SIG-M5 treated with dmso at 0.1 percent for 504 hours (cell line): ENCODE measurements around the gene CYB5RL.
"Not testable (repeated sequence)": the region's sequence is repeated elsewhere in the genome, so short reads cannot be mapped to it uniquely, and the experiment has no call there.

ENCODE experiments used
- DNase-seq: peaks from one replicate; lab custom pipeline; 2025; ENCODE audit not compliant: unreplicated experiment; lab: John Stamatoyannopoulos, UW

The CYB5RL gene, protein sequence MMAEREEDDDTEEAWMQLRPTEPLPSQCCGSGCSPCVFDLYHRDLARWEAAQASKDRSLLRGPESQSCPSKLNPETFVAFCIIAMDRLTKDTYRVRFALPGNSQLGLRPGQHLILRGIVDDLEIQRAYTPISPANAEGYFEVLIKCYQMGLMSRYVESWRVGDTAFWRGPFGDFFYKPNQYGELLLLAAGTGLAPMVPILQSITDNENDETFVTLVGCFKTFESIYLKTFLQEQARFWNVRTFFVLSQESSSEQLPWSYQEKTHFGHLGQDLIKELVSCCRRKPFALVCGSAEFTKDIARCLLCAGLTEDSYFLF

DNA sequence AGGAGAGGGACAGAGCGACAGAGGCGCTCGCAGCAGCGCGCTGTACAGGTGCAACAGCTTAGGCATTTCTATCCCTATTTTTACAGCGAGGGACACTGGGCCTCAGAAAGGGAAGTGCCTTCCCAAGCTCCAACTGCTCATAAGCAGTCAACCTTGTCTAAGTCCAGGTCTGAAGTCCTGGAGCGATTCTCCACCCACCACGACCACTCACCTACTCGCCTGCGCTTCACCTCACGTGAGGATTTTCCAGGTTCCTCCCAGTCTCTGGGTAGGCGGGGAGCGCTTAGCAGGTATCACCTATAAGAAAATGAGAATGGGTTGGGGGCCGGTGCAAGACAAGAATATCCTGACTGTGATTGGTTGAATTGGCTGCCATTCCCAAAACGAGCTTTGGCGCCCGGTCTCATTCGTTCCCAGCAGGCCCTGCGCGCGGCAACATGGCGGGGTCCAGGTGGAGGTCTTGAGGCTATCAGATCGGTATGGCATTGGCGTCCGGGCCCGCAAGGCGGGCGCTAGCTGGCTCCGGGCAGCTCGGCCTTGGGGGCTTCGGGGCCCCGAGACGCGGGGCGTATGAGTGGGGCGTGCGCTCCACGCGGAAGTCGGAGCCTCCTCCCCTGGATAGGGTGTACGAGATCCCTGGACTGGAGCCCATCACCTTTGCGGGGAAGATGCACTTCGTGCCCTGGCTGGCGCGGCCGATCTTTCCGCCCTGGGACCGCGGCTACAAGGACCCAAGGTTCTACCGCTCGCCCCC lies at the start of gene CYB5RL, which contains the start of gene MRPL37:
Gene CYB5RL (minus strand): TSS at position 266 of the 754 bp plus-strand sequence. CDS start 4,414 bp downstream, outside the sequence.
Gene MRPL37 (plus strand): TSS at position 403 of the 754 bp plus-strand sequence. CDS start 77 bp downstream, at position 480.
- peak; percentile 96 for DNase-seq

DNA sequence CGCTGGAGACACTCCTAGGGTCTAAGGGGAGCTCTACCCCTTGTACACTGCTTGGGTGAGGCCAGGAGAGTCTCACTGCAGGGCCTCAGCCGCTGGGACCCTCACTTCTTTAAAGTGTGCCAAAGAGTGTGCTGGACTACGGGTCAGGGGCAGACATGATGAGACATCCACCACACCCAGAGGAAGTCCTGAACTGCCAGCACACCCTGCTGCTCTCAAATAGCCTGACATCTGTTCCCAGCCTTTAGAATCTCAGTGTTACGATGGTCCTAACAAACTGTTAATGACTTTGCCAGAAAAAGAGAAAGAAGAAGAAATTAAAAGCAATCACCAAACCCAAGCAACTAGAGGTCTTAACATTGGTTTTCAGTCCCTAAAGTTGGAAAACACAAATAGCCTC lies 49.1 kb upstream of the CYB5RL start:
- no peak for DNase-seq

GRCh38 chr1:54247863-54248515 lies 48.2 kb upstream of the CYB5RL start:
- DNase-seq, result no peak

- DNase-seq, result no peak
Observed at GRCh38 chr1:54246116-54246721, 46.4 kb upstream of the CYB5RL start.

GRCh38 chr1:54245501-54245900 lies 45.7 kb upstream of the CYB5RL start:
- no peak for DNase-seq

- no peak for DNase-seq
Observed at GRCh38 chr1:54244655-54245054, 44.8 kb upstream of the CYB5RL start.

DNA sequence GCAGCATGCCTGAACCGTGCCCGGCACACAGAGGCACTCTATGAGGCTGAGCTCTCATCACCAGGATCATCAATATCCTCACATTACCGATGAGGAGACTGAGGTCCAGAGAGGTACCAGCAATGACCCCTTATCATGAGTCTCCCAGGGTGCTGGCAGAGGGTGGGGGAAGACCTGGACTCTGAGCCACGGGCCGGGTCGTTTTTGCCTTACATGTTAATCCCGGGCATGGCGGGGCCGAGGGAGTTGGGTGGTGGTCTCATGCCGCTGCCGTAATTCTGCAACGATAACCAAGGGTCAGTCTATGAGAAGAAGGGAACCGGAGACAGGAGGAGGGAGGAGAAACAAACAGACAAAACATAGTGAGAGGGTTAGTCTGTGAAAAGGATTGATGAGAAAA lies 43.2 kb upstream of the CYB5RL start:
- no peak for DNase-seq

GRCh38 chr1:54241364-54241763 lies 41.5 kb upstream of the CYB5RL start:
- no peak for DNase-seq

GRCh38 chr1:54240741-54241335 lies 41.0 kb upstream of the CYB5RL start:
- no peak for DNase-seq

GRCh38 chr1:54239631-54240031 lies 39.8 kb upstream of the CYB5RL start:
- no peak for DNase-seq

GRCh38 chr1:54239035-54239383 lies 39.2 kb upstream of the CYB5RL start:
- no peak for DNase-seq

DNA sequence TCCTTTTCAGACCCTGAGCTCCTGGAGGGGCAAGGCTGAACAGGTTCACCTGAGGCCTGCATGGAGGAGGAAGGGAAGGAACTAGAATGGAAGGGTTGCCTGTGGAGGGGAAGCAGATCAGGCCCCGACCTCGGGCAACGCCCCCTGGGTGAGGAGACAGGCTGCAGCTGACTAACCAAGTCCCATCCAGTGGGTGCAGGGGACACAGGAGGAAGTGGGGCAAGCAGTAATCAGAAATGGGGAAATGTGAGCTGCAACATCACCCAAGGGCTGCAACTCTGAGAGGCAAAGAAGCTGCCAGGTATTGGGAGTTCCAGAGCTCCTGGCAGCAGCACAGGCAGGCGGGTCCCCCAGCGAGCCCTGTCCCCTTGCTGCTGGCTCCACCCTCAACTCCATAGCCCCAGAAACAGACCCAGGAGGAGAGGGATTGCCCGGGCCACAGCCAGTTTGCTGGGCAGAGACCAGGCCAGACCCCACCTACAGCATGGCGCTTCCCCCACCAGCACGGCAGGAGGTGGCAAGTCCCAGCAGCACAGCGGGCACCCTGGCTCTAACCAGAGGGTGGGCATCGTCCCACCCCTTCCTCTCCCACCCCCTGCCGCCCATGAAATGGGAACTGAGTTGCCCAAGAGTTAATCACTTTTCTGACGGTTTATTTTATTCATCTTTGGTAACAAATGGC lies 38.7 kb upstream of the CYB5RL start:
- peak; percentile 93 for DNase-seq

- DNase-seq, result no peak
Observed at GRCh38 chr1:54237586-54237985, 37.8 kb upstream of the CYB5RL start.

DNA sequence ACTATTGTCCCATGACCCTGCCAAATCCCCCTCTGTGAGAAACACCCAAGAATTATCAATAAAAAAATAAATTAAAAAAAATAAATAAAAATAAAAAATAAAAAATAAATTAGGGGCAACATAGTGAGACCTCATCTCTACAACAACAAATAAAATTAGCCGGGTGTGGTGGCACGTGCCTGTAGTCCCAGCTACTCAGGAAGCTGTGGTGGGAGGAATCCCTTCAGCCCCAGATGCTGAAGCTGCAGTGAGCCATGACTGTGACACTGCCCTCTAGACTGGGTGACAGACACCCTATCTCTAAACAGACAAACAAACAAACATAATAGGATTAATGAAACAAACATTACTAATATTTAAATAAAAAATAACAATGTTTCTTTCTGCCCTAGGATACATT lies 34.5 kb upstream of the CYB5RL start:
- DNase-seq, result no peak

GRCh38 chr1:54233196-54233595 lies 33.4 kb upstream of the CYB5RL start:
- not testable (repeated sequence) for DNase-seq

DNA sequence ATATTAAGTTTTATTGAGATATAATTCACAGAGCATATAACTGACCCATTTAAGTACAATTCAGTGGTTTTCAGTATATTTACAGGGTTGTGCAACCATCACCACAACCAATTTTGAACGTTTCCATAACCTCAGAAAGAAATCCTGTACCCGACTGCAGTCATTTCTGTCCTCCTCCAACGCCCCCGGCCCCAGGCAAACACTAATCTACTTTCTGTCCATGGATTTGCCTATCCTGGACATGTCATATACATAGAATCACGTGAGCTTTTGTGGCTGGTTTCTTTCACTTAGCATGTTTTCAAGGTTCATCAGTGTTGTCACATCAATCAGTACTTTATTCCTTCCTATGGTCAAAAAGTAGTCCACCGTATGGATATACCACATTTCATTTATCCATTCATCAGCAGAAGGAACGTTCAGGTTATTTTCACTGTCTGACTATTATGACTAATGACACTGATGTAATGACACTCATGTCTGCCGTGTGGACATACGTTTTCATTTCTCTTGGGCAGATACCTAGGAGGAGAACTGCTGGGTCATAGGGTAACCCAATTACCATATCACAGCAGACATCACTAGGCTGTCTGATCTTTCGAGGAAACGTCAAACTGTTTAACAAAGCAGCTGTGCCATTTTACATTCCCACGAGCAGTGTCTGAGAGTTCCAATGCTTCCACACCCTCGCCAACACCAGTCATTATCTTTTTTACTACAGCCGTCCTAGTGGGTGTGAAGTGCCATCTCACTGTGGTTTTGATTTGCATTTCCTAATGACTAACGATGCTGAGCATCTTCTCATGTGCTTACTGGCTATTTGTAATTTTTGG lies 30.9 kb upstream of the CYB5RL start:
- DNase-seq, result no peak

GRCh38 chr1:54229281-54229891 lies 29.6 kb upstream of the CYB5RL start:
- no peak for DNase-seq

- DNase-seq, result no peak
Observed at GRCh38 chr1:54228638-54229079, 28.8 kb upstream of the CYB5RL start.

GRCh38 chr1:54227891-54228310 lies 28.1 kb upstream of the CYB5RL start:
- DNase-seq, result peak; percentile 25
